Body of pancreas (tissue), 4 donors: ENCODE measurements around the gene CTNND1.

Experiments used
- CTCF ChIP-seq, 7 experiments: fragments of 450-650 bp in 4 of 7; fragments of 200-600 bp in 3 of 7; sonication (generic) in 3 of 7; IDR thresholded peaks; one replicate each; pipeline ENCODE4 v1.5.1; 2016 to 2019; ENCODE audit warnings: antibody characterized with exemption in 7 of 7
- POLR2A ChIP-seq, 3 donors: fragments of 450-650 bp; IDR thresholded peaks; one replicate each; pipeline ENCODE4 v1.6.1; 2016; ENCODE audit warnings: antibody characterized with exemption in 3 of 3, mild to moderate bottlenecking in 2 of 3

DNA sequence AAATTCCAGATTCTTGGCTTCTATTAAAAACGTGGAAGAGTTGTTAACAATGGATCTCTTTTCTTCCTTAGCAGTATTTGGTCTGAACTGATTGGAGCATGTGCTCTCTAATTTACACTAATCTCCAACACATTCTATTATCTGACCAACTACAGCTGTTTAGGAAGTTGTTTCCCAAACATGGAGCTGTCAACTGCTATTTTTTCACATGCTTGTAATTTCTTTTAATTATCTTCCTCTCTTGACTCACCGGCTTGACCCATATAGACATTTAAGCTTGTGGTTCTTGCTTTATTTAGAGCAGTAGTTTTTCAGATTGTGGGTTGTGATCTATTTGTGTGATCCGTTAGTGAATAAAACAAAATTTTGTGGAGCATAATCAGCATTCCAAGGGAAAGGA, 40.8 kb downstream of the CTNND1 start:
- TF ChIP-seq CTCF (IDR thresholded peaks at IDR 0.05) (no peak), POLR2A (IDR thresholded peaks at IDR 0.05) (no peak)
